ENCODE results near the gene TTBK2.

The TTBK2 gene

DNA sequence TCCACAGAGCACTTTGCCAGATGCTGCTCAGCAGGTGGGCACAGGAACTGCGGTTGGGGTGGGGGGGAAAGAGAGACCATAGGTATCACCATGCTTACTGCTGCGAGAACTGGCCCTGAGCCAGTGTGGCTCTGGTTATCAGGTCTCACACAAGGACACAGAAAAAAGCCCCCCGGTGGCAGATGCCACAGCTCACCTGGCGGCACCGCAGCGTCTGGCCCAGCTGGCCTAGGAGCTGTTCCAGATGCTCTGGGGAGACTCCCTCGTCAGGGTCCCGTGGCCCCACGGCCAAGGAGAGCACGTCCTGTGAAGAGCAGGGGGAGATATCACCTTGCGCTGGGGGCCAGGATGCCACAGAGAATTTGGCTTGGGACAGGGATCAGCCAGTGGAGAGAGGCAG, 194.5 kb downstream of the TTBK2 start:
- H3K4me3 ChIP-seq (replicated peaks; ENCODE audit: low read depth, low read length): no peak overlapping the region
- no peaks in the 10 kb centered on the region for H3K27me3 ChIP-seq (replicated peaks; ENCODE audit: control insufficient read depth, insufficient read depth, low read length)
- peaks cover 51% of the 10 kb centered on the region for H3K36me3 ChIP-seq (ENCODE audit: control insufficient read depth, insufficient read depth, low read length)
- TF ChIP-seq, protein P1, sequence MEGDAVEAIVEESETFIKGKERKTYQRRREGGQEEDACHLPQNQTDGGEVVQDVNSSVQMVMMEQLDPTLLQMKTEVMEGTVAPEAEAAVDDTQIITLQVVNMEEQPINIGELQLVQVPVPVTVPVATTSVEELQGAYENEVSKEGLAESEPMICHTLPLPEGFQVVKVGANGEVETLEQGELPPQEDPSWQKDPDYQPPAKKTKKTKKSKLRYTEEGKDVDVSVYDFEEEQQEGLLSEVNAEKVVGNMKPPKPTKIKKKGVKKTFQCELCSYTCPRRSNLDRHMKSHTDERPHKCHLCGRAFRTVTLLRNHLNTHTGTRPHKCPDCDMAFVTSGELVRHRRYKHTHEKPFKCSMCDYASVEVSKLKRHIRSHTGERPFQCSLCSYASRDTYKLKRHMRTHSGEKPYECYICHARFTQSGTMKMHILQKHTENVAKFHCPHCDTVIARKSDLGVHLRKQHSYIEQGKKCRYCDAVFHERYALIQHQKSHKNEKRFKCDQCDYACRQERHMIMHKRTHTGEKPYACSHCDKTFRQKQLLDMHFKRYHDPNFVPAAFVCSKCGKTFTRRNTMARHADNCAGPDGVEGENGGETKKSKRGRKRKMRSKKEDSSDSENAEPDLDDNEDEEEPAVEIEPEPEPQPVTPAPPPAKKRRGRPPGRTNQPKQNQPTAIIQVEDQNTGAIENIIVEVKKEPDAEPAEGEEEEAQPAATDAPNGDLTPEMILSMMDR (IDR thresholded peaks at IDR 0.05; ENCODE audit: insufficient read depth, low read length, poor library complexity, severe bottlenecking): no peak
- no peak for DNase-seq (ENCODE audit: extremely low read depth, insufficient read length)

DNA sequence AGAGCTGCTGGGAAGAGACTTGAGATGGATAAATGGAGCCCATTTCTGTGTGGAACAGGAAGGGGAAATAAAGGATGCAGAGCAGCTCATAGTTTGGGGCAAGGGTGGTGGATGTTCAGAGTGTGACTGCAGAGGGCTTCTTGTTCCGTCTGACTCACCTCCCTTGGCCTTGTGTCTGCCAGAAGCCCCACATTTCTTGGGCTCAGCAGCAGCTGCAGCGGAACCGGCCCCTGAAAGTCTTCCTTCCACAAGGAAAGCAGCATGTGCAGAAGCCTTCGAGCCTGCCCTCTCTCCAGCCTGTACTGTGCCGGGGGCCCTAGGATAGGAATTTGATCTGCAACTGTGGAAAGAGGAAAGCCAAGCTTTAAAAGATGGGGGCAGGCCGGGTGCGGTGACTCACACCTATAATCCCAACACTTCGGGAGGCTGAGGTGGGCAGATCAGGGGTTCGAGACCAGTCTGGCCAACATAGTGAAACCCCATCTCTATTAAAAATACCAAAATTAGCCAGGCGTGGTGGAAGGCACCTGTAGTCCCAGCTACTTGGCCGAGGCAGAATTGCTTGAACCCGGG, 195.2 kb downstream of the TTBK2 start:
- DNase-seq (ENCODE audit: extremely low read depth, insufficient read length): no peak
- H3K27me3 ChIP-seq (replicated peaks; ENCODE audit: control insufficient read depth, insufficient read depth, low read length): no peaks in the 10 kb centered on the region
- H3K36me3 ChIP-seq (ENCODE audit: control insufficient read depth, insufficient read depth, low read length): peaks cover 48% of the 10 kb centered on the region
- TF ChIP-seq, protein P1 (IDR thresholded peaks at IDR 0.05; ENCODE audit: insufficient read depth, low read length, poor library complexity, severe bottlenecking): no peak
- no peak overlapping the region for H3K4me3 ChIP-seq (replicated peaks; ENCODE audit: low read depth, low read length)

DNA sequence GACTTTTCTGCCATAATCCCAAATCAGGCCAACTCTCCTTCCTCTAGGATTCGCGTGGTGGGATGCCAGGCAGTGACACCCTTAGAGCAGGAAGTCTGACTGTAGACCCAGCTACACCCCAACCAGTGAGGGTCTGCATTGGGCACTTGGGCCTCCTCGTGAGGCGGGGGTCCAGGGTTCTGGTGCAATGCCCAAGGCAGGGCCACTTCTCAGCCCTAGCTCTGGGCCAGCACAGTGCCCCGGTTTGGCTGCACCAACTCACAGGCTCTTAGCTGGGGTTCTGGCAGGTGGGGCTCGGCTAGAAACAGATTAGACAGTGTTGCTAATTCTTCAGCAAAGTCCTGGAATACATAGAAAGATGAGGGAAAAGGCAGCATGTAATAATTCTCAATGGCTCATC, 196.3 kb downstream of the TTBK2 start:
- H3K36me3 ChIP-seq (ENCODE audit: control insufficient read depth, insufficient read depth, low read length): peaks cover 42% of the 10 kb centered on the region
- H3K4me3 ChIP-seq (replicated peaks; ENCODE audit: low read depth, low read length): no peak overlapping the region
- H3K27me3 ChIP-seq (replicated peaks; ENCODE audit: control insufficient read depth, insufficient read depth, low read length): no peaks in the 10 kb centered on the region
- no peak for DNase-seq (ENCODE audit: extremely low read depth, insufficient read length)
- TF ChIP-seq, protein P1 (IDR thresholded peaks at IDR 0.05; ENCODE audit: insufficient read depth, low read length, poor library complexity, severe bottlenecking): no peak

DNA sequence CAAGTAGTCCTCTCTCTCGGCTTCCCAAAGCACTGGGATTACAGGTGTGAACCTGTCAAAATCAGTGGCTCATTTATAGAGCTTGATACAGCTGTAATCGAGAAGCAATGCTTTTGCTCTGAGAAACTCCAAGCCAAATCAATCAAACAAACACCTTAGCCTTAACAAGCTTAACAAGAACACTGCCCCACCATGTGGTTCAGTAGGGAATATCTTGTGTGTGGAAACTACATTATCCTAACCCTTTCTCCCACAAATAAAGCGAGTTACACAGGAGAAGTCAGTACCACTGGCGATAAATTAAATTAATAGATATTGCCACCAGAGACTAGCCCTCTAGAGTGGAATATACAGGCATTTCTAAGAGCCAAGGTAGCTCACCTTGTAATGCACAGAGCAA, 197.5 kb downstream of the TTBK2 start:
- no peak overlapping the region for H3K4me3 ChIP-seq (replicated peaks; ENCODE audit: low read depth, low read length)
- H3K36me3 ChIP-seq (ENCODE audit: control insufficient read depth, insufficient read depth, low read length): peaks cover 39% of the 10 kb centered on the region
- TF ChIP-seq, protein P1 (IDR thresholded peaks at IDR 0.05; ENCODE audit: insufficient read depth, low read length, poor library complexity, severe bottlenecking): no peak
- H3K27me3 ChIP-seq (replicated peaks; ENCODE audit: control insufficient read depth, insufficient read depth, low read length): no peaks in the 10 kb centered on the region
- DNase-seq (ENCODE audit: extremely low read depth, insufficient read length): no peak

DNA sequence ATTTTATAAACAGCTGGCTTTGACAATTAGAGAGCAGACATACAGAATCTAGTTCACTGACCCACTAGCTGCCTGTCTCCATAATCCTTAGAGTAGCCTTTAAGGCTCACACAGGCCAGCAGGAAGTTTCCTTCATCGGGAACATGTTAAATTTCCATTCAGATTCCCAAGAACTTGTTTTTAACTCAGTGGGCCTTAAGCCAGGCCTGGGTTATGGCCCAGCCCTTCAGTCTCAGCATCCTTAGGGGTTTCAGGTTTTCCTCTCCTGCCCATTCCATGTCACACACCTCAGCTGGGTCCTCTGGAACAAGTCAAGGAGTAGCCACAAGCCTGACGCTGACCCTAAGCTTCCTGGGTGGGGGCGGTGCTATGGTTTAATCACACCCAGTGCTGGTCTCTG, 198.7 kb downstream of the TTBK2 start:
- Histone ChIP-seq H3K27me3 (replicated peaks; ENCODE audit: control insufficient read depth, insufficient read depth, low read length) (no peaks in the 10 kb centered on the region), H3K36me3 (ENCODE audit: control insufficient read depth, insufficient read depth, low read length) (peaks cover 35% of the 10 kb centered on the region), H3K4me3 (replicated peaks; ENCODE audit: low read depth, low read length) (no peak overlapping the region)
- TF ChIP-seq, protein P1 (IDR thresholded peaks at IDR 0.05; ENCODE audit: insufficient read depth, low read length, poor library complexity, severe bottlenecking): no peak
- no peak for DNase-seq (ENCODE audit: extremely low read depth, insufficient read length)

DNA sequence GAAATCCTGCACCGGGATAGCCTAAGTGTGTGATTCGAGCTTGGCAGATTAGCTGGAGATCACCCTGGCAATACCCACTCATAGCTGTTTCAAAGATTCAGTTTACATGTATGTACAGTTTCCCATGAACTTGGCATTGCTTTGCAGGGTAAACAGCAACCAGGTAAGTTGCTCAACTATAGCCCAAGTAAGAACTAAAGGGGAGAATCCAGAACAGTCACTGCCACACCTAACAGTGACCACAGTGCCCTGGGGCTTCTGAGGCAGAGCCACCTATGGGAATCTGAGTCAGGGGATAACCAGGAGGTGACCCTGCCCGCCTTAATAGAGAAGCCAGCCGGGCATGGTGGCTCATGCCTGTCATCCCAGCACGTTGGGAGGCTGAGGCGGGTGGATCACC, 199.6 kb downstream of the TTBK2 start:
- Histone ChIP-seq H3K36me3 (ENCODE audit: control insufficient read depth, insufficient read depth, low read length) (peaks cover 28% of the 10 kb centered on the region), H3K27me3 (replicated peaks; ENCODE audit: control insufficient read depth, insufficient read depth, low read length) (no peaks in the 10 kb centered on the region), H3K4me3 (replicated peaks; ENCODE audit: low read depth, low read length) (no peak overlapping the region)
- TF ChIP-seq, protein P1 (IDR thresholded peaks at IDR 0.05; ENCODE audit: insufficient read depth, low read length, poor library complexity, severe bottlenecking): no peak
- DNase-seq (ENCODE audit: extremely low read depth, insufficient read length): no peak
